OCI-LY7 (cell line): ENCODE measurements around the gene STPG4. TPM values are rescaled to one million over a fixed set of nuclear protein-coding genes. Genes with fewer than 3 reads are reported as not detected.

Source experiments
- Bru-seq: library from RNA; stranded (reverse); fragments of 400-500 nt; gene quantifications from one replicate; lab custom pipeline; 2021; lab: Mats Ljungman, UMichigan
- BruChase-seq, 2 experiments: library from RNA; stranded (reverse); fragments of 400-500 nt; gene quantifications; one replicate each; lab custom pipeline; 2021; lab: Mats Ljungman, UMichigan
- BruUV-seq: library from RNA; stranded (reverse); fragments of 400-500 nt; replicated peaks from 2 replicates; lab custom pipeline; 2021; lab: Mats Ljungman, UMichigan
- CTCF ChIA-PET: fragments of 300-600 bp; sonication (Branson Sonifier 250); formaldehyde crosslinking; loops from one replicate; lab custom pipeline; 2022; ENCODE audit warnings: antibody characterized with exemption; ENCODE audit not compliant: unreplicated experiment; lab: Charles Lee
- POLR2A ChIA-PET: fragments of 300-600 bp; sonication (Branson Sonifier 250); formaldehyde crosslinking; loops from one replicate; lab custom pipeline; 2022; ENCODE audit warnings: antibody characterized with exemption; lab: Charles Lee
- DNase-seq: peaks from one replicate; pipeline ENCODE4 v3.0.0-alpha.2; 2015; ENCODE audit warnings: low spot score
- H2AFZ ChIP-seq: fragments of 200-600 bp; sonication (generic), shearing (Covaris generic); 2 replicates; pipeline ENCODE4 v1.6.1; 2014; ENCODE audit warnings: mild to moderate bottlenecking, antibody characterized with exemption, low read length, moderate library complexity
- H3K27ac ChIP-seq: fragments of 200-600 bp; sonication (generic); 2 replicates; pipeline ENCODE4 v1.5.1; 2014; ENCODE audit warnings: mixed run types, low read depth, mild to moderate bottlenecking, moderate library complexity, low read length, inconsistent platforms; ENCODE audit not compliant: poor library complexity, severe bottlenecking
- H3K36me3 ChIP-seq: fragments of 200-600 bp; sonication (generic); 2 replicates; pipeline ENCODE4 v1.6.1; 2014; ENCODE audit warnings: mild to moderate bottlenecking, antibody characterized with exemption, low read length, moderate library complexity, mixed read lengths; ENCODE audit not compliant: insufficient read depth
- H3K4me1 ChIP-seq: fragments of 200-600 bp; sonication (generic); 2 replicates; pipeline ENCODE4 v1.5.1; 2014; ENCODE audit warnings: mild to moderate bottlenecking, low read length; ENCODE audit not compliant: insufficient read depth, poor library complexity, severe bottlenecking
- H3K4me2 ChIP-seq: fragments of 200-600 bp; sonication (generic); 2 replicates; pipeline ENCODE4 v1.6.1; 2014; ENCODE audit warnings: mild to moderate bottlenecking, low read length
- H3K4me3 ChIP-seq: fragments of 200-600 bp; sonication (generic); 2 replicates; pipeline ENCODE4 v1.5.1; 2014; ENCODE audit warnings: mild to moderate bottlenecking, low read depth, low read length; ENCODE audit not compliant: poor library complexity, severe bottlenecking
- H3K79me2 ChIP-seq: fragments of 200-600 bp; sonication (generic); 2 replicates; pipeline ENCODE4 v1.6.1; 2016; ENCODE audit warnings: low read depth, mild to moderate bottlenecking, low read length, moderate library complexity, mixed read lengths; ENCODE audit not compliant: insufficient read depth
- H3K9me2 ChIP-seq: fragments of 200-600 bp; sonication (generic); 2 replicates; pipeline ENCODE4 v1.6.1; 2016; ENCODE audit warnings: mild to moderate bottlenecking, low read length, mixed read lengths; ENCODE audit not compliant: insufficient read depth
- H3K9me3 ChIP-seq: fragments of 200-600 bp; sonication (generic); 2 replicates; pipeline ENCODE4 v1.6.1; 2014; ENCODE audit warnings: mild to moderate bottlenecking, mixed run types, low read length, mixed read lengths
- H4K20me1 ChIP-seq: fragments of 200-600 bp; sonication (generic); 2 replicates; pipeline ENCODE4 v1.6.1; 2014; ENCODE audit warnings: mild to moderate bottlenecking, antibody characterized with exemption, low read length, moderate library complexity, mixed read lengths; ENCODE audit not compliant: insufficient read depth
- EZH2phosphoT487 ChIP-seq: fragments of 200-600 bp; sonication (generic); IDR thresholded peaks from 2 replicates; pipeline ENCODE4 v1.6.1; 2018; ENCODE audit warnings: low read depth, borderline replicate concordance, mild to moderate bottlenecking, mixed run types, antibody characterized with exemption, low read length, moderate library complexity, mixed read lengths
- intact Hi-C: fragments of 100-400 bp; cut with micrococcal nuclease; formaldehyde crosslinking; loops from one replicate; pipeline ENCODE4 v1.10.0; 2022; ENCODE audit not compliant: unreplicated experiment
- long read RNA-seq: library from polyadenylated mRNA; stranded (forward); transcript quantifications from one replicate; pipeline ENCODE4 v2.0.0, GENCODE V29; 2022
- total RNA-seq, 2 experiments: library from RNA; depleted of rRNA in 1 of 2; stranded (reverse); fragments of >200 nt in 1 of 2; shearing (Covaris generic) in 1 of 2; gene quantifications; 2 replicates each; pipeline ENCODE4 v1.2.3, GENCODE V29; 2014 to 2022
- TF ChIP-seq, protein P1 (sequence below): fragments of 200-600 bp; sonication (generic); conservative IDR thresholded peaks from 2 replicates; pipeline ENCODE4 v1.5.1; 2014; ENCODE audit warnings: mild to moderate bottlenecking, antibody characterized with exemption, low read length, moderate library complexity, mixed read lengths

Gene STPG4
- total RNA-seq (2014; rRNA removed; shearing (Covaris generic)) (0.08 TPM in 1 of 2 replicates, not detected in the other), total RNA-seq (2022) (0.68 and 0.72 TPM in 2 replicates), Bru-seq, nascent RNA (percentile 31 among the genes with signal in this experiment), BruChase-seq, experiment 1, labeled RNA remaining after a 6-hour chase (percentile 36 among the genes with signal in this experiment), BruChase-seq, experiment 2, labeled RNA remaining after a 2-hour chase (percentile 29 among the genes with signal in this experiment)
- long read RNA-seq, partial matches to known transcripts = 0 of 36 reads
- long read RNA-seq, other reads (novel, unspliced or antisense) = 36 of 36 reads

DNA sequence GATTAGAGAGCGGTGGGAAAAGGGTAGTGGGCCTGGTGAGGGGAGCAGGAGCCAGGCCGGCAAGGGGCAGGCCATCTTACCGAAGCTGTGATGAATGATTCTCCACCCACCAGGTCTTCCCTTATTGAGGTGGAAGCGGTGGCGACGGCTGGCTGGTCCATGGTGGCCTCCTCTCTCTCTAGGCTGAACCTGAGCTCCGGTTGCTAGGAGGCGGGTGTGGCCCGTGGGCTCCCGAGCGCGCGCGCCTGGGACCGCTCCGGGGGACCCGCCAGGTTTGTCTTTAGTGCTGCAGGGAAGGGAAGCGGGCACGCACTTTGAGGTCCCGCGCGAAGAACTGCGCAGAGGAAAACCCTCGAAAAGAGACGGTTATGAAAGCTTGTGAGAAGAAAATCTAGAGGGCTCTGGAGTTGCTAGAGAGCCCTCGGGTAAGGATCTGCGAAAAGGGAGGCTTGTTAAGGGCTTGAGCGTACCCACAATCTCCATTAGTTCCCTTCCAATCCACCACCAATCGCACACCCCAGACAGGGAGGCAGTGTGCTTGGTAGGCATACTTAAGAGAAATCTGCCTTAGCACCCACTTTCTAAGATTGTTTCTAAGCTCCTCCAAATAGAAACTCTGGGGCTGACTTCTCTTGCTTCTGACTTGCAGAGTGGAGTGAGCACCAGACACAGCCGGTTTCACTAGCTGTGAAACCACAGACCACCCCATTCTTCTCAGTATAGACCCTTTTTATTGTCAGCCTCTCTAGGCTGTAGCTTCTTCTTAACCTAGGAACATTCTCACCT lies at the start of gene STPG4:
Gene STPG4 (minus strand): TSS at position 218 of the 786 bp plus-strand sequence. CDS start 57 bp downstream, at position 161.
- no peaks in the 10 kb centered on the region for H3K9me2 ChIP-seq
- TF ChIP-seq EZH2phosphoT487 = no peak
- TF ChIP-seq, protein P1, sequence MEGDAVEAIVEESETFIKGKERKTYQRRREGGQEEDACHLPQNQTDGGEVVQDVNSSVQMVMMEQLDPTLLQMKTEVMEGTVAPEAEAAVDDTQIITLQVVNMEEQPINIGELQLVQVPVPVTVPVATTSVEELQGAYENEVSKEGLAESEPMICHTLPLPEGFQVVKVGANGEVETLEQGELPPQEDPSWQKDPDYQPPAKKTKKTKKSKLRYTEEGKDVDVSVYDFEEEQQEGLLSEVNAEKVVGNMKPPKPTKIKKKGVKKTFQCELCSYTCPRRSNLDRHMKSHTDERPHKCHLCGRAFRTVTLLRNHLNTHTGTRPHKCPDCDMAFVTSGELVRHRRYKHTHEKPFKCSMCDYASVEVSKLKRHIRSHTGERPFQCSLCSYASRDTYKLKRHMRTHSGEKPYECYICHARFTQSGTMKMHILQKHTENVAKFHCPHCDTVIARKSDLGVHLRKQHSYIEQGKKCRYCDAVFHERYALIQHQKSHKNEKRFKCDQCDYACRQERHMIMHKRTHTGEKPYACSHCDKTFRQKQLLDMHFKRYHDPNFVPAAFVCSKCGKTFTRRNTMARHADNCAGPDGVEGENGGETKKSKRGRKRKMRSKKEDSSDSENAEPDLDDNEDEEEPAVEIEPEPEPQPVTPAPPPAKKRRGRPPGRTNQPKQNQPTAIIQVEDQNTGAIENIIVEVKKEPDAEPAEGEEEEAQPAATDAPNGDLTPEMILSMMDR = no peak
- intact Hi-C loops = no loop called here
- H3K27ac ChIP-seq = no peak within 1 kb of the TSS
- no peaks in the 10 kb centered on the region for H4K20me1 ChIP-seq
- H3K79me2 ChIP-seq = peaks cover 1% of the 10 kb centered on the region; the same call in 1 of the 2 replicates
- H3K4me2 ChIP-seq = no peak within 1 kb of the TSS
- H2AFZ ChIP-seq = no peak within 1 kb of the TSS
- no peaks in the 10 kb centered on the region for H3K9me3 ChIP-seq
- H3K36me3 ChIP-seq = peaks cover 52% of the 10 kb centered on the region
- H3K4me3 ChIP-seq = no peak within 1 kb of the TSS
- POLR2A ChIA-PET = interaction anchor here (0.6 to 1.0 kb wide), 3 partner anchors 11 to 122 kb away, joined by 3 to 4 read pairs (median 3); no protein-coding TSS in a partner anchor
- CTCF ChIA-PET = no interaction called here
- no TSS peak for BruUV-seq
- DNase-seq = no peak
- no peaks in the 10 kb centered on the region for H3K4me1 ChIP-seq

GRCh38 chr2:47204691-47205090 lies 49.6 kb upstream of the STPG4 start:
- Histone ChIP-seq H4K20me1 (no peaks in the 10 kb centered on the region), H3K4me2 (no peak overlapping the region), H3K27ac (no peak overlapping the region), H3K9me3 (no peaks in the 10 kb centered on the region), H3K9me2 (no peaks in the 10 kb centered on the region), H3K4me1 (no peaks in the 10 kb centered on the region), H2AFZ (no peak overlapping the region), H3K4me3 (no peak overlapping the region), H3K36me3 (no peaks in the 10 kb centered on the region), H3K79me2 (no peaks in the 10 kb centered on the region)
- CTCF ChIA-PET = no interaction called here
- POLR2A ChIA-PET = no interaction called here
- no peak for TF ChIP-seq EZH2phosphoT487
- TF ChIP-seq, protein P1 = no peak
- intact Hi-C loops = no loop called here
- no TSS peak for BruUV-seq
- DNase-seq = no peak
